DND-41 (cell line): ENCODE data around the gene ZNF844.
"Not testable (repeated sequence)": the region's sequence is repeated elsewhere in the genome, so short reads cannot be mapped to it uniquely, and the experiment has no call there.

Experiments used
- CTCF ChIP-seq: IDR thresholded peaks from 2 replicates; pipeline ENCODE4 v1.5.1; 2012; ENCODE audit warnings: borderline replicate concordance, low read length, moderate library complexity, mild to moderate bottlenecking; ENCODE audit not compliant: poor library complexity, severe bottlenecking; ENCODE audit errors: extremely low read depth
- EZH2 ChIP-seq: IDR thresholded peaks from 3 replicates; pipeline ENCODE4 v1.6.1; 2012; ENCODE audit warnings: borderline replicate concordance, low read depth, mild to moderate bottlenecking, moderate library complexity, low read length, inconsistent platforms; ENCODE audit not compliant: severe bottlenecking

- TF ChIP-seq CTCF, EZH2: not testable (repeated sequence)
These were observed 39.4 kb downstream of the ZNF844 start for GRCh38 chr19:12103909-12104308.
